HG02642 (cell line): ENCODE results near the gene CHD6.

Experiments
- ATAC-seq: cut with Tn5 transposase; IDR thresholded peaks from one replicate; pipeline ENCODE4 v1.9.1; 2021; ENCODE audit warnings: mild to moderate bottlenecking; ENCODE audit not compliant: unreplicated experiment, poor library complexity

Gene CHD6

DNA sequence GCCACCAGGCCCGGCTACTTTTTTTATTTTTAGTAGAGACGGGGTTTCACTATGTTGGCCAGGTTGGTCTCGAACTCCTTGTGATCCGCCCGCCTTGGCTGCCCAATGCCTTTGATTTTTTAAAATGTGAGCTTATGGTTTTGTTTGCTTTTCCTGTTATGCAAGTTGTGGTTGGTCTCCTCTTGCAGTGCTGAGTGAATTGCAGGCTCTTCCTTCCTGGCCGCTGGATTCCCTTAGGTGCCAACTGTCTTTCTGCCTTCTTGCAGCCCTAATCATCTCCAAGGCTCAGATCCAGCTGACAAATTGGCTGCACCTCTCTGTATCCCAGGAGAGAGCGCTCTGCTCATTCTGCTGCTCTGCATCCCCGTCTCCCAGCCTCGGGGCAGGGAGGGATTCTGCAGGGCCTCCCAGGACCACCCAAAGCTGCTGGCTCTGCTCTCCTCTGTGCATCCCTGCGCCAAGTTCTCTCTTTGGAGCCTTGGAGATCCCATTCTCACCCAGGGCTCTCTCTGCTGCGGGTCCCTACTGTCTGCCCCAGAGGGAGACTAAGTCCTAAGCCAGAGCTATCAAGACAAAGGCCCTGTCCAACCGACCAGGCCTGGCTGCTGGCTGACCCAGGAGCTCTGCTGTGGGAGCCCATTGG lies 237.5 kb downstream of the CHD6 start:
- no peak for ATAC-seq

DNA sequence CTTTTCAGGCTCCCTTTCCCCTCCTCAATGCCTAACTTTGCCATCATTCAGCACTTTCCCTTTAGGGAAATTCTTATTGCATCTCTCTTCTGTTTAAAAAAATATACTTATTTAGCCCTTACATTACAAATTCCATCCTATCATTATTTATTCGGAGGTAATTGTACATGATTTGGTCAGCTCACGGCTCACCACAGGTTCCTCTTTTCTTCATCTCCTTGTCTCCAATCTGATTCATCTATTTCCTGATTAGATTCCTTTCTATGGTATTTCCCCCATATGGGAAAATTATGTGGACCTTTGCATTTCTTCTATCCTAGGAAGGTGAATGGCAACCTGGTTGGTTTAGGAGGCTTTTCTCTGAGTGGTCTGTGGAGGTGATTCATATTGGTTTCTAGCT lies 238.6 kb downstream of the CHD6 start:
- no peak for ATAC-seq

DNA sequence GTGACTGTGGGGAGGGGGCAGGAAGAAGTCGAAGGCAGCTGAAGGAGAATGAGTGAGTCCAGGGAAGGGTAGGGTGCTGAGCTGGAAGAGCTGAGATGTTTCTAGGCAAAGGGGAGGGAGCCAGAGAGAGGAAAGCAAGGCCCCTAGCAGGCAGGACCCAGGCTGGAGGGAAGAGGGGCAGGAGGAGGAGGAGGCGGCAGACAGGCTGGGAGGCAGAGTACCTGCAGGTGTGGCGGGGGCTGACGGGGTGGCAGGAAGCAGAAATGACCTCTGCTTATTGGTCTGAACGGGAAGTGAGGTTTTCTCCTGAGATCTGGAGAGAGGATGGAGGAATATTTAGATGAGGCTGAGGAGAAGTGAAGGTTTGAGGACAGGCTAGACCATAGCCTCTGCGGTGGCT lies 240.9 kb downstream of the CHD6 start:
- no peak for ATAC-seq

DNA sequence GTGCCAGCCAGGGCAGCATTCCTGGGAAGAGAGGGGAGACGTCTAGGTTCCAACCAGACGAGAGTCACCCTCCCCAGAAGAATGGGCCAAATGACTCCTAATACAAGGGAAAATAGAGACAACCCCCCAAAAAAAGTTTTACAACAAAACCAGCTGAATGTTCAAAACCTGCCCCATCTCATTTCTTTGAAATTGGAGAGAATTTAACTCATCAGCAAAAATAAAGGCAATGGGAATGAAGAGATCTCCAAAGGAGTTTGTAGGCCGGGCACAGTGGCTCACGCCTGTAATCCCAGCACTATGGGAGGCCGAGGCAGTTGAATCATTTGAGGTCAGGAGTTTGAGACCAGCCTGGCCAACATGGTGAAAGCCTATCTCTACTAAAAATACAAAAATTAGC lies 241.8 kb downstream of the CHD6 start:
- ATAC-seq, result no peak

DNA sequence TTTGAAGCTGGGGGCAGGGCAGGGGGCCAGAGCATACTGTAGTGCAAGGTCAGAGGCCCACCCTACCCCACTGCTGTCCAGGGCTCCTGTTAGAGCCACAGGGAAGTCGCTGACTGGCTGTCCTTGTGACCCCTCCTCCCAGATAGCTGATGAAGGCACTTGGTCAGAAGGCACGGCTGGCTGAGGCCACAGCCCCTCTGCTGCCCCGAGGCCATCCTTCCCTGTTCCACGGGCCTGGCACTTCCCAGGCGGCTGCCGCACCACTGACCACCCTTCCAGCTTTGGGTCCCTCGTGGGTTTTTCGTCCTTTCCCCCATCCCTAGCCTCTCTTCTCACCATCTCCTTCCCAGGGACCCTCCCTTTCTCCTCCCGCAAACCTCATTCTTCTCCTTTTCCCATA lies 242.3 kb downstream of the CHD6 start:
- ATAC-seq, result no peak

DNA sequence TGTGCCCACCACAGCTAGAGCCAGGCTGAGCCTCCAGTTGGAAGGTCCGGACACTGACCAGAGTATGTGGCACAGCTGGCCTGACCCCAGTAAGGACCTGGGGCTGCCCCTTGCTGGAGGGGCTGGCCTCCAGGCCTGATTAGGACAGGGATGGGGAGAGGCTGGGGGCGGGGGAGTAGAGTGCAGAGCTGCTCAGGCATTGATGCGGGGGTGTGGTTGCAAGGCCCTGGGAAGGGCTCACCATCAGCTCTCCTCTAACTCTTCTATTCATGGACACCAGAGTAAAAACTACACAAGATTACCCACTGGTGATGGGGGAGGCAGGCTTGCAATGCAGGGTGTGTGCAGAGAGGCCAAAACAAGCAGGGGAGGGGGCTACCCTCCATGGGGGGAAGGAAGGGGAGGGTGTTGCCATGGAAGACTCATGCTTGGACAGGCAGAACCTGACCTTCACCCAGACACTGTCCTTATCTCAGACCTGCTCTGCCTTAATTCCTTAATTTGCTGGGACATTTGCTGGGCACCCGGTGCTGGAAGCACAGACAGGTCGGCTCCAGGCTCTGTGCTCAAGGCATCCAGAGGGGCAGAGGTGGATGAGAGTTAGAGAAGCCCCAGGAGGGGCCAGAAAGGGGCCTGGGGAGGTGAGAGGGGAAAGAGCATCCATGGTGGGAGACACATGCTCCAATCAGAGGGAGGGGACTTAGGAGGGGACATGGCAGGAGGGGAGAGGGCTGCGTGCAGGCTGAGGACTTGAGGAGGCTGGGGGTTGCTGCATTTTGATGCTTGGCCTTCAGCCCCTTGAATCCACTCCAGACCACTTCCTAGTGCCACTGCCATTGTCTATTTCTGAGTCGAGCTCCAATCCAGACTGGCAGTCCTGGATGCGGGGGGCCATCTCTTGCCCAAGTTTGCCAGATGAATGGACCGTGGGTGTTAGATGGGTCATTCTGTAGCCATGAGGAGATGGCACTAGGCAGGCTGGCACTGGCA lies 244.0 kb downstream of the CHD6 start:
- ATAC-seq, result no peak

DNA sequence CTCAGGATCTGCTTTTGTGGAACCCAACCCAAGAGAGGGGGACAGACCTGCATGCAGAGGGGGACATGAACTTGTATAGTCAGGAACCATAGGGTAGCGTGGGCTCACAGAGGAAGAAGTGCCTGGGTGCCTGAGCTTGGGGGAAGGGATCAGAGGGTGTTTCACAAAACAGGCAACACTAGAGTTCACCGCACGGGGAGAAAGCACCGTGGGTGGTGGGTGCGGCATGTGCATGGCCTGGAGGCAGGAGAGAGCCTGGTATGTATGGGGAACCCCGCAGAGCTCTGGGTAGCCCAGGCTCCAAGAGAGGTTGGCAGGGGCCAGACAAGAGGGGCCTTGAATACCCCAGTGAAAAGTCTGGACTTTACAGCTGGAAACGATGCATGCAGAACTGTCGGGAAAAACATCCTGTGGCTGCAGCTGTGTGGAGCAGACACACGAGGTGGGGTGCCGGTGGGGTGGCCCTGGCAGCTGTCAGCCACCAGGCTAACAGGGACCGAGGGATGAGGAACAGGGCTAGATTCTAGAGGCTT lies 244.9 kb downstream of the CHD6 start:
- no peak for ATAC-seq

DNA sequence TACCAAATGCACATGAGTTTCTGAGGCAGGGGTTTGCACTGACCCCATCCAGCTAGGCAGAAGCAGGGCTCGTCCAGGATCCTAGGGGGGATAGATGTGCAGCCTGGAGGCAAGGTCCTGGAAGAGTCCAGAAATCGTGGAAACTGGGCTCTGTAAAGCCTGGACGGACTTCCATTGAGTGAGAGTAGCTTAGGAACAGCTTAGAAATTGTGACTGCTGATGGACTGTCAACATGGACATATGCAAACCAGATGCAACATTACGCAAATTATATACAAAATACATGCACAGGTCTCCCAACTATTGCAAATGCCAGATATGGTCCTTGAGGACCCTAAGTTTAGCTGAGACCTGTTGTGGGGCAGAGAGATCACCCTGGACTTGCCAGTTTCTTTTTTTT lies 246.8 kb downstream of the CHD6 start:
- ATAC-seq, result no peak

DNA sequence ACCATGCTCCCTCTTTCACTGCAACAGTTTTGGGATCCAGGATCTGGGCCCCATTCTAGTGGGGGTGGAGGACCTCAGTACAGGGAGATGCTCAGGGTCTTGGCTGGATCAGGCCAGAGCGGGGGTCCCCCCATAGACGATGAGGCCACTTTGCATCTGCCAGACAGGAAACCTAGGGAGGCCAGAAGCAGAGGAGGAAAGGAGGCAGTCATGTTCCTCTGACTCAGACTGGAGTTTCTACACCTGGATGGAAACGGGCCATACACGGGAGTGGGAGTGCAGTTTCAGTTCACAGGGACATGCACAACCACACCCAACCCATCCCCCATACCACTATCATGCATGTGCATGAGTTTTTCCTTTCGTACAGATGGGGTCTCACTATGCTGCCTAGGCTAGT lies 248.0 kb downstream of the CHD6 start:
- ATAC-seq, result no peak

DNA sequence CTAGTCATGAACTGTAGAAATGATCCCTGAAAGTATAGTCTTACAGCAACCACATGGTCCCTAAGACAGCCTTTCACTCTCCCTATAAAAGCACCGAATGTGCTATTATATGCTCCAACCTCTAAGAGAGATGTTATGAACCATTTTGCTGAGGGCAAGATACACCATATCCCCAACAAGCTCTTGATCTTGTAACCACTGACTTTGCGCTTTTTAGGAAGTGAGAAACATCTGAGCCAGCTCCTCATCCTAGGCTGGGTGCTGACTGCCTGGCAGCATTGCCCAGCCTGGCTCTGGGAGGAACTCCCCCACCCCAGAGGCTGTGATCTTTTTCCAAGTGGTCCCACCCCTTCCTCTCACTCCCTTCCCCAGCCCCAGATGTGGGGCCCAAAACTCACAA lies 248.5 kb downstream of the CHD6 start:
- ATAC-seq, result no peak

DNA sequence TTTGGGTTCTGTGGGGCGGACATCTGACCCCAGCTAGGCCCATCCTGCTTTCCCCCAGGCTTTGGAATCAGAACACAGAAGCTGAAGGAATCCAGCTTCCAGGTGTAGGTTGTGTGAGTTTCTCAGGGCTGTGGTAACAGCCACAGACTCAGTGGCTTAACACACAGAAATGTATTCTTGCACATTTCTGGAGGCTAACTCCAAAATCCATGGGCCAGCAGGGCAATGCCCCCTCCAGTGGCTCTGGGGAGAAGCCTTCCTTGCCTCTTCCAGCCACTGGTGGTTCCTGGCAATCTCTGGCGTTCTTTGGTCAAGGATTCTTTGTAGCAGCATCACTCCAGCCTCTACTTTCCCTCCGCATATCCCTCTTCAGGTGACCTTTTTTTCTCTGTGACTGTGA lies 250.2 kb downstream of the CHD6 start:
- ATAC-seq, result no peak

DNA sequence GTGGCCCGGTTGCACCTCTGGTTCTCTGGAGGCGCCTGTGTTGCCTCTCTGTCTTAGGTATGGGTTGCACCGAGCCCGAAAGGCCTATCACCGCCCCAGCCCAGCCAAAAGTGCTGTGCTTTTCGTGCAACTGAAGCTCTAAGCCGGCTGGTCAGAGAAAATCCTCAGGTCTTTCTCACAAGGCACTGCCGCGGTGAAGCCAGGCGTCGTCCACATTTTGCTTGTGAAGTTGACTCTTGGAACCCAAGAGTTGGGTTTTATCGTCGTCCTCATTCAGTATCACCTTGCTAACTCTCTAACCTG lies 250.8 kb downstream of the CHD6 start:
- ATAC-seq, result no peak

DNA sequence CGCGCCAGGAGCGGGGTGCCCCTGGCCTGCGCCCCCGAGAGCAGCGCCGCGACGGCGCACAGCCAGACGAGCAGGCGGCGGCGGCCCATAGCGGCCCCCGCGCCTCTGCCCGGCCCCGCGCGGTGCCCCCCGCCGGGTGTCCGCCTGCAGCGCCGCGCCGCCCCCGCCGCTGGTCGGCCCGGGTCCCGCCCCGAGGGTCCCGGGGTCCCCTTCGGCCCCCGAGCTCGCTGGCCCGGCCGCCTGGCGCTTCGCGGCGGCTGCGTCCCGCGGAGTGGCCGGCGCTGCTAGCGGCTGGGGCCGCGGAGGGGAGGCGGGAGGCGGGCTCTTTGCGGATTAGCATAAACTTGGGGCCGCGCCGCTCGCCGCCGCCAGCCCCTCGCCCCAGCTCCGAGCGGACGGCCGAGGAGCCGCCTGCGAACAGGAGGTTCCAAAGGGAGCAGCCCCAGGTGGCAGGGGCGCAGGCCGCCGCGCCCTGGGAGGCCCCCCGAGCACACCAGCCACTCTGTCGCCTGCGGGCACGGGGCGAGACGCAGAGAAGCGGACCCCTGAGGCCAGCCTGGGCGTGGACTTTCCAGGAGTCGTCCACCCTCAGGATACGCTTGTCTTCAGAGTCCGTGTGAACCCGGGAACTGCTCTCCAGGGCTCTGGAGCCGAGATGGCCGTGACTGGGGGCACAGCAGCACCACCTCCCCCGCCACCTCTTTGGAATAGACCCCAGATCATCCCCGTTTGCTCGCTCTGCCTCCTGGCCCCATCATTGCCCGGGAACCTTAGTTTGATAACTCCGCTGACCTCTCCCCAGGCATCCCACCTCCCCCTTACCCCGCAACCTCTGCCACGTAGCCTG lies 251.4 kb downstream of the CHD6 start, which contains the start of gene EMILIN3:
EMILIN3 (minus strand) TSS at position 273 of the 847 bp plus-strand sequence; CDS start at position 89, 184 bp downstream.
- ATAC-seq, result no peak

DNA sequence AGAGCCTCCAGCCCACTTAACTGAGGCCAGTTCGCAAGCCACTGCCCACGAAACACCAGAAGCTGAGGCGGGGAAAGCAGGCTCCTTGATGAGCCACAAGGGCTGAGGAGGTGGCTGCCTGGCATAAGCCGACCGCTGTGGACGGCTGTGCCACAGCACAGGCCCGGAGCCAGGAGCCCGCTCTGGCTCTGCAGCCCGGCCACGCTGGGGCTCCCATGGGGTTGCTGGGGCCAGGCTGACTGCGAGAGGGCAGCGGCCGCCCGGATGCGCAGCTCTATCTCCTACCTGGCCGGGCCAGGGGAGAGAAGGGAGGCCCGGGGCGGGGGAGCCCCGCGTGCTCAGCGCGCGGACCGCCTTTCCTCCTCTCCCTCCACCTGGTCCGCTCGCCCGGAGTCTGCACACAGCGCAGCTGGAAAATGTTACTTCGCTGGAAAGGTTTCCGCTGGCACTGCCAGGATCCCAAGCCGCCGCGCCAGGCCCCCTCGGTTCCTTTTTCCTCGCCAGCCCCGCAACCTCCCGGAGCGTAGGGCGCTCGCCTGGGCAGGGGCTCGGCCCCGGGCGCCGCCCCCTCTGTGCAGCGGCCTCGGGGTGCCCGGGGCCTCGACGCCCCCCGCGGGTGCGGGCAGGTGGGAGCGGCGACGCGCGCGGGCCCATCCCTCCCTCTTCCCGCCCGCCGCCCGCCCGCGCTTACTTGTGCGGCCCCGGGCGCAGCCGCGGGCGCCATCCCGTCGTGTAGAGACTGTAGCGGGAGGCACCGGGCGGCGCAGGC lies 252.2 kb downstream of the CHD6 start:
- no peak for ATAC-seq

DNA sequence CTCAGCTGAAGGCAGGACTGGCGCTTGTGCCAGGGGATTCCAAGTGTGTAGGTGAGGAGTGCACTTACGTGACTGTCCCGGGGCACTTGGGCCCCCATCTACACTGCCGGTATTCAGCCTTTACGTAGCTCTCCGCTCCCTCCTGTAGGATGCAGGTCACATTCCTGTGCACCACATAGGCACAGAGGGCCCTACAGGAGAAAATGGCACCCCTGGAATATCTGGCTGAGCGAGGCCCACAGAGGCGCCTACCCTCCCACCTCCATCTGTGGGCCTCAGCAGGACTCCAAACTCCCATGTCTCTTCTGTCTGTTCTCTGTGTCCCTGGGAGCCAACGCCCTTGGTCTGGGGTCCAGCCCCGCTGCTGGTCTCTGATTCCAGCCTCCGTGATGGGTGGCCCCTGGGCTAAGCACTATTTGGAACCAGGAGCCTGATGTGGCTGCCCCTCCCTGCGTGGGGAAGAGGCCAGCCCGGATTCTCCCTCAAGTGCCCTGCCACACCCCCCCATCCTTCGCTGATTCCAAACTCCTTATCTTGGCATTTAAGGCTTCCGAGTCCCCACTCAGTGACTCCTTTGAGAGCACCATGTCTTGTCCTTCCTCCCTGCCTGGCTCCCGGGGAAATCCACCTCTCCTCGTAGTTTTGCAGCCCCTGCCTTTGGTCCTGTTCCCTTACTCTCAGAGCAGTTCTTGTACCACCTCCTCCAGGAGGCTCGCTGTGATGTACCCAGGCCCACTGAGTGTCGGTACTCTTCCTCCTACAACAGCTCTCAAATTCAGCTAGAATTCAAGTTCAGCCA lies 253.0 kb downstream of the CHD6 start:
- ATAC-seq, result no peak

DNA sequence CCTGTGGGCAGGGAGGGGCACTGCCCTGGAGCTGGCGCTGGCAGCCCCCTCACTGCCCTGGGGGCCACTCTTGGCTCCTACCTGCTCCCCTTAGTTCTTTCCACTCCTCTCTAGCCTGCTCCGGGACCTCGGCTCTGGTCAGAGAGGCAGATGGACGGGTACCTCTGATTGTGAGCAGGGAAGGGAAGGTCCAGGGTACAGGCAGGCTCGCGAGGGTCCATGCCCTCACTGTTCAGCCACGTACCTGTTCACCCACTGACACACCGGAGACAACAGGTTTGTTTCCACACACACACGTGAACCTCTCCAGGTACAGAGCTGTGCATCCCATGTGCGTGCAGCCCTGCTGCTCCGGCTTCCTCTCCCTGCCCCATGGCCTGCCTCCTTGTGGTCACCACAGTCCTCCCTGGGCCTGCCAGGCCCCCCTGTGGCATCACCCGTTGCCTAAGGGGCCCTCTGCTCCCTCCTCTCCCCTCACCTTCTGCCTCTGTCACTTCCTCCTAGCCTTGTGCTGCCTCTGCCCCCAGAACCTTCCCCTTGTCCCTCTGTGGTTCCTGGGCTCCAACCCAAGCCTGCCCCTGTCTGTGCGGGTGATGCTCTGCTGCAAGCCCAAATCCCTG lies 253.8 kb downstream of the CHD6 start:
- ATAC-seq, result no peak

DNA sequence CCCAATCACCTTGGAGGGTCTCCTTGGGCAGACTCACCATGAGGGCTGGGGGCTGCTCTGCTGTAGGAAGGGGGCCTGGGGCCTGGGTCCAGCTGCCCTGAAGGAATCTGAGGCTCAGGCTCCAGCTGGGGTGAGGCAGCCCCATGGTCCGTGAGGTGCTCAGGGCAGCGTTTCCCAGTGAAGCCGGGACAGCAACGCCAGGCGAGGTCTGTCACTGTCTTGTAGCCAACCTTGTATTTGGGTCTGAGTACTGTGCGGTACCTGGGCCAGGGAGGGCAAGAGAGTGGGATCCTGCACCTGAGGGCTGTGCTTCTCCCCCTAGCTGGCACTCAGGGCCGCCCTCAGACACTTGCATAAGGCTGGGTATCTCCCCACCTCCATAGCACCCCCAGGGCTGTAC lies 254.6 kb downstream of the CHD6 start:
- ATAC-seq, result no peak

DNA sequence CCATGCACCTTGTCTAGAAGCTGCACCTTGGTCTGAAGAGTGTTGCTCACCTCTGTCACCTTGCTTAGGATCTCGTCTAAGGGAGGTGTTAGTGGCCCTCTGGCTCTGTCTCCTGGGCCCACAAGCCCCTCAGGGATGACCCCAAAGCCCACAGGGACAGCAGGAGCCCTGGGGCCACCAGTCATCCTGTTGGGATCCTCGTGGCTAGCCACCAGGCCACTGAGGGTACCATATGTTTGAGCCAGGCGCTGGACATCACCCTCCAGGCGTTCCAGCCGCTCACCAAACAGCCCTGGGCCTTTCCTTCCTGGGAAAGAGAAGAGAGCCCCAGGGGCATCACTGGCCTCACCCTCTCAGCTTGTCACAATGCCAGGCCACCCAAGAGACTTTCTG lies 255.4 kb downstream of the CHD6 start:
- ATAC-seq, result no peak
